GM23338 (cell line): ENCODE measurements around the gene NHS. TPM values are rescaled to one million over a fixed set of nuclear protein-coding genes. Genes with fewer than 3 reads are reported as not detected.

Experiments used
- ATAC-seq: fragments of 200-7000 bp; cut with Tn5 transposase; 3 replicates; pipeline ENCODE4 v1.9.1; 2020
- DNase-seq: peaks from one replicate; pipeline ENCODE4 v3.0.0-alpha.2; 2015; ENCODE audit warnings: low spot score
- H2AFZ ChIP-seq: fragments of 200-600 bp; sonication (generic); 2 replicates; pipeline ENCODE4 v1.8.0; 2016; ENCODE audit warnings: antibody characterized with exemption, mild to moderate bottlenecking, moderate library complexity
- H3F3A ChIP-seq: fragments of 200-600 bp; sonication (generic); replicated peaks from 2 replicates; pipeline ENCODE4 v1.8.0; 2017; ENCODE audit warnings: antibody characterized with exemption, mixed run types, low read depth
- H3K27ac ChIP-seq: fragments of 200-600 bp; sonication (generic); 2 replicates; pipeline ENCODE4 v1.6.1; 2016; ENCODE audit warnings: low read depth
- H3K27me3 ChIP-seq: fragments of 200-600 bp; sonication (generic); 2 replicates; pipeline ENCODE4 v1.8.0; 2016; ENCODE audit warnings: mild to moderate bottlenecking, mixed run types, moderate library complexity; ENCODE audit not compliant: insufficient read depth
- H3K36me3 ChIP-seq: fragments of 200-600 bp; sonication (generic); 2 replicates; pipeline ENCODE4 v1.8.0; 2016; ENCODE audit warnings: mild to moderate bottlenecking; ENCODE audit not compliant: insufficient read depth
- H3K4me1 ChIP-seq: fragments of 200-600 bp; sonication (generic); 2 replicates; pipeline ENCODE4 v1.8.0; 2016; ENCODE audit warnings: mild to moderate bottlenecking, moderate library complexity; ENCODE audit not compliant: insufficient read depth
- H3K4me2 ChIP-seq: fragments of 200-600 bp; sonication (generic); 2 replicates; pipeline ENCODE4 v1.7.1; 2017; ENCODE audit warnings: mixed run types
- H3K4me3 ChIP-seq: fragments of 200-600 bp; sonication (generic); 2 replicates; pipeline ENCODE4 v1.6.1; 2016; ENCODE audit warnings: mixed run types
- H3K79me2 ChIP-seq: fragments of 200-600 bp; sonication (generic); replicated peaks from 2 replicates; pipeline ENCODE4 v1.8.0; 2017; ENCODE audit warnings: mild to moderate bottlenecking; ENCODE audit not compliant: insufficient read depth
- H3K9me2 ChIP-seq: fragments of 200-600 bp; sonication (generic); 2 replicates; pipeline ENCODE4 v1.8.0; 2017; ENCODE audit not compliant: insufficient read depth
- H4K20me1 ChIP-seq: fragments of 200-600 bp; sonication (generic); replicated peaks from 2 replicates; pipeline ENCODE4 v1.8.0; 2017; ENCODE audit warnings: mild to moderate bottlenecking; ENCODE audit not compliant: insufficient read depth
- H3K27ac Mint-ChIP-seq: 2 replicates; pipeline ENCODE4 v1.8.0; 2020; ENCODE audit warnings: inconsistent platforms, mild to moderate bottlenecking, moderate library complexity, mixed read lengths
- H3K27me3 Mint-ChIP-seq: 3 replicates; pipeline ENCODE4 v1.8.0; 2022; ENCODE audit warnings: low read depth, mild to moderate bottlenecking, moderate library complexity, mixed read lengths, inconsistent platforms; ENCODE audit not compliant: insufficient read depth, poor library complexity
- H3K36me3 Mint-ChIP-seq: 3 replicates; pipeline ENCODE4 v1.8.0; 2021; ENCODE audit warnings: low read depth, mild to moderate bottlenecking, inconsistent platforms, moderate library complexity, mixed read lengths
- H3K4me1 Mint-ChIP-seq: 3 replicates; pipeline ENCODE4 v1.8.0; 2020; ENCODE audit warnings: mild to moderate bottlenecking, inconsistent platforms, mixed read lengths
- H3K4me3 Mint-ChIP-seq: 3 replicates; pipeline ENCODE4 v1.8.0; 2021; ENCODE audit warnings: moderate library complexity, mild to moderate bottlenecking, inconsistent platforms, mixed read lengths
- H3K9me3 Mint-ChIP-seq: 3 replicates; pipeline ENCODE4 v1.8.0; 2020; ENCODE audit warnings: moderate library complexity, mild to moderate bottlenecking, inconsistent platforms, mixed read lengths
- CREB1 ChIP-seq: fragments of 250-450 bp; sonication (Bioruptor Pico); IDR thresholded peaks from 2 replicates; pipeline ENCODE4 v1.5.0; 2020; ENCODE audit warnings: low read depth, mild to moderate bottlenecking, moderate library complexity
- CTCF ChIP-seq, 2 experiments: fragments of 200-600 bp in 1 of 2; sonication (generic) in 1 of 2; conservative IDR thresholded peaks; 2 replicates each; pipeline versions ENCODE4 v1.5.1 to v1.6.1; 2016 to 2017; ENCODE audit warnings: antibody characterized with exemption in 2 of 2, low read depth in 2 of 2, mild to moderate bottlenecking in 2 of 2, moderate library complexity in 1 of 2
- ETS1 ChIP-seq: IDR thresholded peaks from 2 replicates; pipeline ENCODE4 v1.6.1; 2016; ENCODE audit warnings: antibody characterized with exemption
- EZH2 ChIP-seq: fragments of 200-600 bp; sonication (generic); IDR thresholded peaks from one replicate; pipeline ENCODE4 v1.8.0; 2017; ENCODE audit warnings: antibody characterized with exemption, mild to moderate bottlenecking, low read depth; ENCODE audit not compliant: unreplicated experiment
- JUNB ChIP-seq: IDR thresholded peaks from one replicate; pipeline ENCODE4 v1.6.1; 2016; ENCODE audit warnings: antibody characterized with exemption; ENCODE audit not compliant: unreplicated experiment
- NANOG ChIP-seq: IDR thresholded peaks from 2 replicates; pipeline ENCODE4 v1.6.1; 2016; ENCODE audit warnings: antibody characterized with exemption, borderline replicate concordance
- POLR2AphosphoS5 ChIP-seq: IDR thresholded peaks from 2 replicates; pipeline ENCODE4 v1.6.1; 2016; ENCODE audit warnings: antibody characterized with exemption, low read depth
- REST ChIP-seq: IDR thresholded peaks from one replicate; pipeline ENCODE4 v1.6.1; 2018; ENCODE audit warnings: antibody characterized with exemption; ENCODE audit not compliant: unreplicated experiment
- STAT1 ChIP-seq: IDR thresholded peaks from one replicate; pipeline ENCODE4 v1.6.1; 2016; ENCODE audit warnings: antibody characterized with exemption; ENCODE audit not compliant: unreplicated experiment
- ZNF114 ChIP-seq: fragments of 250-450 bp; sonication (Bioruptor Pico); IDR thresholded peaks from 2 replicates; pipeline ENCODE4 v1.5.0; 2020; ENCODE audit warnings: mild to moderate bottlenecking, moderate library complexity
- ZNF462 ChIP-seq: fragments of 250-450 bp; sonication (Bioruptor Pico); IDR thresholded peaks from 2 replicates; pipeline ENCODE4 v1.5.0; 2020; ENCODE audit warnings: mild to moderate bottlenecking, moderate library complexity
- polyA plus RNA-seq: library from polyadenylated mRNA; unstranded; fragments of >200 nt; fragmentation: Nextera tagmentation; extraction: Ambion mirVana; gene quantifications from 2 replicates; pipeline ENCODE4 v1.2.1, GENCODE V29; 2016
- total RNA-seq: library from RNA; depleted of rRNA; stranded (reverse); fragments of >200 nt; shearing (Covaris generic); gene quantifications from 2 replicates; pipeline ENCODE4 v1.2.3, GENCODE V29; 2014

The NHS gene
- total and polyA plus RNA-seq, 2 experiments from 2014 or later: 1.8 to 8.2 TPM

- Histone ChIP-seq H4K20me1 (no peaks in the 10 kb centered on the region), H3K4me3 (no peak overlapping the region), H3K79me2 (no peaks in the 10 kb centered on the region), H3F3A (no peaks in the 10 kb centered on the region), H3K27ac (no peak overlapping the region), H3K4me2 (no peak overlapping the region), H3K4me1 (no peaks in the 10 kb centered on the region), H3K27me3 (no peaks in the 10 kb centered on the region), H3K9me2 (no peaks in the 10 kb centered on the region), H3K36me3 (no peaks in the 10 kb centered on the region), H2AFZ (no peak overlapping the region)
- Mint-ChIP-seq H3K4me3 (no peak overlapping the region), H3K9me3 (no peaks in the 10 kb centered on the region), H3K4me1 (no peaks in the 10 kb centered on the region; the same call in 2 of the 3 replicates), H3K27ac (no peak overlapping the region), H3K27me3 (peaks cover 2% of the 10 kb centered on the region), H3K36me3 (no peaks in the 10 kb centered on the region)
- TF ChIP-seq ZNF462: no peak
- TF ChIP-seq NANOG: no peak
- no peak for TF ChIP-seq CTCF (conservative IDR thresholded peaks at IDR 0.05; ENCODE audit: low read depth in 2 of 2)
- TF ChIP-seq POLR2AphosphoS5: no peak
- TF ChIP-seq EZH2: no peak
- no peak for TF ChIP-seq STAT1
- TF ChIP-seq JUNB: no peak
- no peak for TF ChIP-seq CREB1
- no peak for TF ChIP-seq ETS1
- TF ChIP-seq REST: no peak
- TF ChIP-seq ZNF114 (CRISPR knock-in tag): no peak
- ATAC-seq (no peak), DNase-seq (no peak)
These were observed 95.1 kb downstream of the NHS start for GRCh38 chrX:17470136-17470535.
